ENCODE data around the gene MSL3.

MSL3 gene

GRCh38 chrX:11753668-11754067 is 4.4 kb upstream of the MSL3 start:
- H3K27ac Mint-ChIP-seq: no peak overlapping the region
- DNase-seq (ENCODE audit: low spot score): no peak

GRCh38 chrX:11754958-11755645 is 2.9 kb upstream of the MSL3 start:
- H3K9me3 Mint-ChIP-seq: no peaks in the 10 kb centered on the region
- no peak overlapping the region for H3K27ac Mint-ChIP-seq
- H3K36me3 Mint-ChIP-seq (ENCODE audit: low read depth): peaks cover 3% of the 10 kb centered on the region
- H3K4me3 Mint-ChIP-seq: no peak overlapping the region
- H3K27me3 Mint-ChIP-seq (ENCODE audit: low read depth): peaks cover 34% of the 10 kb centered on the region
- H3K4me1 Mint-ChIP-seq (ENCODE audit: low read depth): peaks cover 6% of the 10 kb centered on the region
- no peak for DNase-seq (ENCODE audit: low spot score)

More at GRCh38 chrX:11753668-11754067, 4.4 kb upstream of the MSL3 start:
- H3K27me3 Mint-ChIP-seq (ENCODE audit: low read depth): peaks cover 42% of the 10 kb centered on the region
- no peaks in the 10 kb centered on the region for H3K36me3 Mint-ChIP-seq (ENCODE audit: low read depth)
- no peak overlapping the region for H3K4me3 Mint-ChIP-seq
- H3K4me1 Mint-ChIP-seq (ENCODE audit: low read depth): peaks cover 4% of the 10 kb centered on the region
- no peaks in the 10 kb centered on the region for H3K9me3 Mint-ChIP-seq

- DNase-seq (ENCODE audit: low spot score): no peak
- Mint-ChIP-seq H3K4me3 (no peak overlapping the region), H3K9me3 (no peaks in the 10 kb centered on the region), H3K27ac (no peak overlapping the region), H3K4me1 (ENCODE audit: low read depth) (peaks cover 7% of the 10 kb centered on the region), H3K27me3 (ENCODE audit: low read depth) (peaks cover 31% of the 10 kb centered on the region), H3K36me3 (ENCODE audit: low read depth) (peaks cover 5% of the 10 kb centered on the region)
Measured at GRCh38 chrX:11755724-11756123, 2.3 kb upstream of the MSL3 start.

- no peaks in the 10 kb centered on the region for H3K9me3 Mint-ChIP-seq
- DNase-seq (ENCODE audit: low spot score): no peak
- H3K27me3 Mint-ChIP-seq (ENCODE audit: low read depth): peaks cover 29% of the 10 kb centered on the region
- H3K36me3 Mint-ChIP-seq (ENCODE audit: low read depth): peaks cover 12% of the 10 kb centered on the region
- peak overlapping the region; percentile 68 for H3K4me3 Mint-ChIP-seq
- peaks cover 11% of the 10 kb centered on the region for H3K4me1 Mint-ChIP-seq (ENCODE audit: low read depth)
- H3K27ac Mint-ChIP-seq: no peak overlapping the region
Measured at GRCh38 chrX:11756354-11757318, 1.4 kb upstream of the MSL3 start.

- H3K36me3 Mint-ChIP-seq (ENCODE audit: low read depth): peaks cover 18% of the 10 kb centered on the region
- H3K4me1 Mint-ChIP-seq (ENCODE audit: low read depth): peaks cover 17% of the 10 kb centered on the region
- DNase-seq (ENCODE audit: low spot score): no peak
- peak overlapping the region; percentile 68 for H3K4me3 Mint-ChIP-seq
- H3K27me3 Mint-ChIP-seq (ENCODE audit: low read depth): peaks cover 29% of the 10 kb centered on the region
- no peak overlapping the region for H3K27ac Mint-ChIP-seq
- H3K9me3 Mint-ChIP-seq: no peaks in the 10 kb centered on the region
Measured at GRCh38 chrX:11757397-11757718, 679 bp upstream of the MSL3 start.

GRCh38 chrX:11758400-11759171 is 549 bp downstream of the MSL3 start:
- peaks cover 24% of the 10 kb centered on the region for H3K27me3 Mint-ChIP-seq (ENCODE audit: low read depth)
- peak; percentile 84 for DNase-seq (ENCODE audit: low spot score)
- H3K36me3 Mint-ChIP-seq (ENCODE audit: low read depth): peaks cover 29% of the 10 kb centered on the region
- H3K9me3 Mint-ChIP-seq: no peaks in the 10 kb centered on the region
- peak overlapping the region; percentile 97 for H3K4me3 Mint-ChIP-seq
- H3K27ac Mint-ChIP-seq: peak overlapping the region; percentile 97
- H3K4me1 Mint-ChIP-seq (ENCODE audit: low read depth): peaks cover 23% of the 10 kb centered on the region

GRCh38 chrX:11759172-11759460 is 1.1 kb downstream of the MSL3 start:
- H3K4me1 Mint-ChIP-seq (ENCODE audit: low read depth): peaks cover 27% of the 10 kb centered on the region
- H3K27ac Mint-ChIP-seq: peak overlapping the region; percentile 97
- peak overlapping the region; percentile 97 for H3K4me3 Mint-ChIP-seq
- peaks cover 34% of the 10 kb centered on the region for H3K36me3 Mint-ChIP-seq (ENCODE audit: low read depth)
- peaks cover 21% of the 10 kb centered on the region for H3K27me3 Mint-ChIP-seq (ENCODE audit: low read depth)
- H3K9me3 Mint-ChIP-seq: no peaks in the 10 kb centered on the region
- DNase-seq (ENCODE audit: low spot score): no peak

- H3K9me3 Mint-ChIP-seq: no peaks in the 10 kb centered on the region
- peaks cover 40% of the 10 kb centered on the region for H3K36me3 Mint-ChIP-seq (ENCODE audit: low read depth)
- H3K27me3 Mint-ChIP-seq (ENCODE audit: low read depth): peaks cover 17% of the 10 kb centered on the region
- H3K4me1 Mint-ChIP-seq (ENCODE audit: low read depth): peaks cover 32% of the 10 kb centered on the region
- peak overlapping the region; percentile 97 for H3K27ac Mint-ChIP-seq
- peak; percentile 69 for DNase-seq (ENCODE audit: low spot score)
- H3K4me3 Mint-ChIP-seq: peak overlapping the region; percentile 97
Measured at GRCh38 chrX:11759461-11760311, 1.6 kb downstream of the MSL3 start.

GRCh38 chrX:11760958-11761357 is 2.9 kb downstream of the MSL3 start:
- no peak for DNase-seq (ENCODE audit: low spot score)
- H3K4me1 Mint-ChIP-seq (ENCODE audit: low read depth): peaks cover 43% of the 10 kb centered on the region
- H3K4me3 Mint-ChIP-seq: peak overlapping the region; percentile 93
- no peaks in the 10 kb centered on the region for H3K9me3 Mint-ChIP-seq
- H3K27ac Mint-ChIP-seq: peak overlapping the region; percentile 92
- H3K36me3 Mint-ChIP-seq (ENCODE audit: low read depth): peaks cover 52% of the 10 kb centered on the region
- H3K27me3 Mint-ChIP-seq (ENCODE audit: low read depth): peaks cover 9% of the 10 kb centered on the region

GRCh38 chrX:11764602-11765067 is 6.6 kb downstream of the MSL3 start:
- Mint-ChIP-seq H3K4me3 (peak overlapping the region; percentile 86), H3K36me3 (ENCODE audit: low read depth) (peaks cover 69% of the 10 kb centered on the region)

GRCh38 chrX:11765449-11765848 is 7.4 kb downstream of the MSL3 start:
- no peaks in the 10 kb centered on the region for H3K9me3 Mint-ChIP-seq
- H3K27ac Mint-ChIP-seq: peak overlapping the region; percentile 92
- H3K4me3 Mint-ChIP-seq: peak overlapping the region; percentile 86
- no peak for DNase-seq (ENCODE audit: low spot score)
- H3K27me3 Mint-ChIP-seq (ENCODE audit: low read depth): no peaks in the 10 kb centered on the region
- H3K36me3 Mint-ChIP-seq (ENCODE audit: low read depth): peaks cover 67% of the 10 kb centered on the region
- H3K4me1 Mint-ChIP-seq (ENCODE audit: low read depth): peaks cover 50% of the 10 kb centered on the region

More at GRCh38 chrX:11764602-11765067, 6.6 kb downstream of the MSL3 start:
- Mint-ChIP-seq H3K27ac (peak overlapping the region; percentile 92), H3K4me1 (ENCODE audit: low read depth) (peaks cover 49% of the 10 kb centered on the region), H3K9me3 (no peaks in the 10 kb centered on the region), H3K27me3 (ENCODE audit: low read depth) (no peaks in the 10 kb centered on the region)
- DNase-seq (ENCODE audit: low spot score): no peak

- peak overlapping the region; percentile 86 for H3K4me3 Mint-ChIP-seq
- H3K9me3 Mint-ChIP-seq: no peaks in the 10 kb centered on the region
- DNase-seq (ENCODE audit: low spot score): no peak
- no peaks in the 10 kb centered on the region for H3K27me3 Mint-ChIP-seq (ENCODE audit: low read depth)
- H3K36me3 Mint-ChIP-seq (ENCODE audit: low read depth): peaks cover 59% of the 10 kb centered on the region
- peak overlapping the region; percentile 74 for H3K27ac Mint-ChIP-seq
- peaks cover 48% of the 10 kb centered on the region for H3K4me1 Mint-ChIP-seq (ENCODE audit: low read depth)
Measured at GRCh38 chrX:11766487-11766886, 8.4 kb downstream of the MSL3 start.

- Mint-ChIP-seq H3K36me3 (ENCODE audit: low read depth) (peaks cover 47% of the 10 kb centered on the region), H3K4me1 (ENCODE audit: low read depth) (peaks cover 39% of the 10 kb centered on the region), H3K27me3 (ENCODE audit: low read depth) (no peaks in the 10 kb centered on the region), H3K27ac (peak overlapping the region; percentile 64), H3K9me3 (no peaks in the 10 kb centered on the region), H3K4me3 (peak overlapping the region; percentile 8)
- no peak for DNase-seq (ENCODE audit: low spot score)
Measured at GRCh38 chrX:11768039-11768438, 10.0 kb downstream of the MSL3 start.

Measured in T-helper 2 cell treated with Interferon-gamma antibody and Interleukin-4, amounts not matched to agents 5 μg/mL and 100 μg/mL, for 36 hours (primary cell).